WTC11 (cell line): ENCODE results near the gene RGS1. TPM values are rescaled to one million over a fixed set of nuclear protein-coding genes. Genes with fewer than 3 reads are reported as not detected.

Experiments
- ATAC-seq: fragments of 200-7000 bp; cut with Tn5 transposase; 2 replicates; pipeline ENCODE4 v1.10.0; 2021; ENCODE audit warnings: mild to moderate bottlenecking, moderate library complexity
- CTCF ChIA-PET: fragments of 300-600 bp; sonication (Branson Sonifier 250); formaldehyde crosslinking; loops from one replicate; lab custom pipeline; 2021; ENCODE audit warnings: antibody characterized with exemption; lab: Charles Lee
- POLR2A ChIA-PET: fragments of 350-600 bp; sonication (Branson Sonifier 250); formaldehyde crosslinking; loops from one replicate; lab custom pipeline; 2021; ENCODE audit warnings: antibody characterized with exemption; lab: Charles Lee
- DNase-seq: peaks from one replicate; pipeline ENCODE4 v3.0.0; 2021; ENCODE audit warnings: low spot score
- H3K27ac Mint-ChIP-seq: 2 replicates; pipeline ENCODE4 v1.8.0; 2021; ENCODE audit warnings: mixed read lengths
- H3K27me3 Mint-ChIP-seq: 2 replicates; pipeline ENCODE4 v1.8.0; 2021; ENCODE audit warnings: low read depth, mild to moderate bottlenecking, moderate library complexity, mixed read lengths
- H3K36me3 Mint-ChIP-seq: 2 replicates; pipeline ENCODE4 v1.8.0; 2021; ENCODE audit warnings: mixed read lengths
- H3K4me1 Mint-ChIP-seq: 2 replicates; pipeline ENCODE4 v1.8.0; 2022; ENCODE audit warnings: mixed read lengths
- H3K4me3 Mint-ChIP-seq: 2 replicates; pipeline ENCODE4 v1.8.0; 2021; ENCODE audit warnings: mild to moderate bottlenecking, moderate library complexity, mixed read lengths
- H3K9me3 Mint-ChIP-seq: 2 replicates; pipeline ENCODE4 v1.8.0; 2021; ENCODE audit warnings: mixed read lengths
- ATF6 ChIP-seq: sonication (generic); formaldehyde crosslinking; IDR thresholded peaks from 2 replicates; pipeline ENCODE4 v1.8.1; 2023; ENCODE audit warnings: mild to moderate bottlenecking, missing genetic modification reagents
- EMX1 ChIP-seq: fragments of 250-450 bp; sonication (Bioruptor Pico); IDR thresholded peaks from 2 replicates; pipeline ENCODE4 v1.8.0; 2021; ENCODE audit warnings: mild to moderate bottlenecking
- ETV6 ChIP-seq: sonication (generic); formaldehyde crosslinking; IDR thresholded peaks from 2 replicates; pipeline ENCODE4 v1.8.1; 2022; ENCODE audit warnings: mild to moderate bottlenecking, missing genetic modification reagents
- FOXK1 ChIP-seq: sonication (generic); formaldehyde crosslinking; IDR thresholded peaks from 2 replicates; pipeline ENCODE4 v1.8.0; 2022; ENCODE audit warnings: mild to moderate bottlenecking, moderate library complexity, missing genetic modification reagents
- GABPB1 ChIP-seq: sonication (generic); formaldehyde crosslinking; IDR thresholded peaks from 2 replicates; pipeline ENCODE4 v1.8.1; 2023; ENCODE audit warnings: mild to moderate bottlenecking, missing genetic modification reagents
- MLX ChIP-seq: sonication (generic); formaldehyde crosslinking; IDR thresholded peaks from 2 replicates; pipeline ENCODE4 v1.8.1; 2023; ENCODE audit warnings: mild to moderate bottlenecking, missing genetic modification reagents, moderate library complexity
- NR2C2 ChIP-seq: sonication (generic); formaldehyde crosslinking; IDR thresholded peaks from 2 replicates; pipeline ENCODE4 v1.8.0; 2022; ENCODE audit warnings: mild to moderate bottlenecking, missing genetic modification reagents
- NR3C1 ChIP-seq: sonication (generic); formaldehyde crosslinking; conservative IDR thresholded peaks from 2 replicates; pipeline ENCODE4 v1.8.1; 2023; ENCODE audit warnings: low read depth, mild to moderate bottlenecking, missing genetic modification reagents
- TP53 ChIP-seq: sonication (generic); formaldehyde crosslinking; IDR thresholded peaks from 2 replicates; pipeline ENCODE4 v1.8.1; 2023; ENCODE audit warnings: mild to moderate bottlenecking, missing genetic modification reagents
- ZNF219 ChIP-seq: sonication (generic); formaldehyde crosslinking; IDR thresholded peaks from 2 replicates; pipeline ENCODE4 v1.8.0; 2023; ENCODE audit warnings: missing genetic modification reagents, mild to moderate bottlenecking, borderline replicate concordance
- ZNF232 ChIP-seq: sonication (generic); formaldehyde crosslinking; IDR thresholded peaks from 2 replicates; pipeline ENCODE4 v1.8.0; 2022; ENCODE audit warnings: mild to moderate bottlenecking, missing genetic modification reagents
- ZNF263 ChIP-seq: sonication (generic); formaldehyde crosslinking; IDR thresholded peaks from 2 replicates; pipeline ENCODE4 v1.8.1; 2022; ENCODE audit warnings: low read depth, mild to moderate bottlenecking, moderate library complexity, missing genetic modification reagents
- ZNF281 ChIP-seq: sonication (generic); formaldehyde crosslinking; IDR thresholded peaks from 2 replicates; pipeline ENCODE4 v1.8.0; 2023; ENCODE audit warnings: mild to moderate bottlenecking, missing genetic modification reagents
- ZNF532 ChIP-seq: fragments of 250-450 bp; sonication (Bioruptor Pico); IDR thresholded peaks from 2 replicates; pipeline ENCODE4 v1.9.0; 2021; ENCODE audit warnings: mild to moderate bottlenecking, borderline replicate concordance
- total RNA-seq: library from RNA; stranded (reverse); gene quantifications from 3 replicates; pipeline ENCODE4 v1.2.3, GENCODE V29; 2021

The RGS1 gene
- total RNA-seq, 1 experiment from 2014 or later: 0.22 TPM

- Mint-ChIP-seq H3K9me3 (no peaks in the 10 kb centered on the region), H3K27ac (no peak overlapping the region), H3K4me3 (no peak overlapping the region), H3K27me3 (no peaks in the 10 kb centered on the region), H3K36me3 (no peaks in the 10 kb centered on the region), H3K4me1 (0 out of 2 replicates have a peak, but pooled peaks cover 3% of the 10 kb centered on the region)
- CTCF ChIA-PET: no interaction called here
- POLR2A ChIA-PET: no interaction called here
- DNase-seq (no peak), ATAC-seq (no peak)
- no peak for TF ChIP-seq GABPB1 (CRISPR knock-in tag)
These were observed 16.9 kb downstream of the RGS1 start for GRCh38 chr1:192592517-192592916.

- no peaks in the 10 kb centered on the region for H3K9me3 Mint-ChIP-seq
- ChIA-PET POLR2A (no interaction called here), CTCF (no interaction called here)
- no peak for TF ChIP-seq NR2C2
- TF ChIP-seq FOXK1 (CRISPR knock-in tag): no peak
- TF ChIP-seq ZNF219 (CRISPR knock-in tag): no peak
- no peak for TF ChIP-seq NR3C1 (CRISPR knock-in tag)
- no peak for TF ChIP-seq MLX (CRISPR knock-in tag)
- TF ChIP-seq ATF6 (CRISPR knock-in tag): no peak
- TF ChIP-seq ETV6 (CRISPR knock-in tag): no peak
- TF ChIP-seq ZNF232 (CRISPR knock-in tag): no peak
- no peak for TF ChIP-seq TP53 (CRISPR knock-in tag)
- TF ChIP-seq ZNF281 (CRISPR knock-in tag): no peak
- no peaks in the 10 kb centered on the region for H3K36me3 Mint-ChIP-seq
- H3K4me1 Mint-ChIP-seq: 0 out of 2 replicates have a peak, but pooled peaks cover 3% of the 10 kb centered on the region
- no peak overlapping the region for H3K4me3 Mint-ChIP-seq
- no peaks in the 10 kb centered on the region for H3K27me3 Mint-ChIP-seq
- no peak for DNase-seq
- no peak overlapping the region for H3K27ac Mint-ChIP-seq
- no peak for ATAC-seq
These were observed 17.6 kb downstream of the RGS1 start for GRCh38 chr1:192592981-192593708.

- Mint-ChIP-seq H3K27me3 (no peaks in the 10 kb centered on the region), H3K27ac (no peak overlapping the region), H3K36me3 (no peaks in the 10 kb centered on the region), H3K4me3 (no peak overlapping the region), H3K4me1 (0 out of 2 replicates have a peak, but pooled peaks cover 3% of the 10 kb centered on the region), H3K9me3 (no peaks in the 10 kb centered on the region)
- POLR2A ChIA-PET: no interaction called here
- ATAC-seq: peak; percentile 28; the same call in 1 of the 2 replicates
- TF ChIP-seq EMX1 (CRISPR knock-in tag) (no peak), ZNF263 (CRISPR knock-in tag) (peak; percentile 62; the same call in 1 of the 2 replicates)
- CTCF ChIA-PET: interaction anchor here (0.7 kb wide), 1 partner anchor 453 kb away, joined by 4 read pairs; no protein-coding TSS in a partner anchor
- DNase-seq: no peak
These were observed 19.7 kb downstream of the RGS1 start for GRCh38 chr1:192595299-192595698.

GRCh38 chr1:192598589-192598988 is 23.0 kb downstream of the RGS1 start:
- no peak for ATAC-seq
- no peaks in the 10 kb centered on the region for H3K36me3 Mint-ChIP-seq
- no peak overlapping the region for H3K4me3 Mint-ChIP-seq
- POLR2A ChIA-PET: interaction anchor here (0.5 to 0.6 kb wide), 2 partner anchors 137 to 568 kb away, joined by 3 read pairs; no protein-coding TSS in a partner anchor
- H3K4me1 Mint-ChIP-seq: 0 out of 2 replicates have a peak, but pooled peaks cover 3% of the 10 kb centered on the region
- no peaks in the 10 kb centered on the region for H3K27me3 Mint-ChIP-seq
- CTCF ChIA-PET: no interaction called here
- no peaks in the 10 kb centered on the region for H3K9me3 Mint-ChIP-seq
- no peak overlapping the region for H3K27ac Mint-ChIP-seq
- DNase-seq: no peak
- TF ChIP-seq ZNF532 (CRISPR knock-in tag): no peak
